K562 (cell line): ENCODE data around the gene SMIM35. TPM values are rescaled to one million over a fixed set of nuclear protein-coding genes. Genes with fewer than 3 reads are reported as not detected.

ENCODE experiments used
- ATAC-seq: fragments of 200-7000 bp; cut with Tn5 transposase; 3 replicates; pipeline ENCODE4 v1.9.1; 2020; ENCODE audit warnings: moderate library complexity
- BruUV-seq: library from RNA; stranded (reverse); fragments of 400-500 nt; replicated peaks from 2 replicates; lab custom pipeline; 2021; lab: Mats Ljungman, UMichigan
- CTCF ChIA-PET: fragments of 300-600 bp; formaldehyde crosslinking; extraction: SDS; loops from one replicate; lab custom pipeline; 2021; ENCODE audit warnings: low intra/inter-chr PET ratio; lab: Yijun Ruan, JAX
- POLR2A ChIA-PET: fragments of 300-600, 350-650 bp; sonication (Branson Sonifier 250); formaldehyde crosslinking; extraction: SDS; loops from one replicate; lab custom pipeline; 2021; ENCODE audit warnings: antibody characterized with exemption, inconsistent platforms; lab: Yijun Ruan, JAX
- DNase-seq, 4 experiments: peaks; one replicate each; pipeline versions ENCODE4 v3.0.0 to v3.0.0-alpha.2; 2011 to 2018; ENCODE audit warnings: low spot score in 3 of 4, mixed read lengths in 3 of 4; ENCODE audit errors: extremely low read depth in 1 of 4
- FAIRE-seq: peaks from 2 replicates; lab custom pipeline; 2011; peaks lifted over from hg19 to GRCh38; lab: Jason Lieb, UNC
- H2AFZ ChIP-seq: 2 replicates; pipeline ENCODE4 v1.6.0; 2011; ENCODE audit warnings: low read depth, low read length, control low read depth, inconsistent platforms
- H3K27ac ChIP-seq: fragments of 200-600 bp; 3 replicates; pipeline ENCODE4 v1.8.0; 2011; ENCODE audit warnings: low read depth, mild to moderate bottlenecking, control low read depth, inconsistent platforms, low read length, moderate library complexity, mixed read lengths; ENCODE audit errors: extremely low read depth
- H3K27me3 ChIP-seq, 2 experiments: fragments of 300-600 bp in 1 of 2; 2 replicates in 1 of 2; 3 replicates in 1 of 2; pipeline versions ENCODE4 v1.6.0 to v1.8.0; 2011; ENCODE audit warnings: inconsistent platforms in 2 of 2, low read length in 2 of 2, mild to moderate bottlenecking in 1 of 2, mixed read lengths in 1 of 2, moderate library complexity in 1 of 2; ENCODE audit not compliant: control insufficient read depth in 2 of 2, insufficient read depth in 2 of 2
- H3K36me3 ChIP-seq: fragments of 300-600 bp; 3 replicates; pipeline ENCODE4 v1.8.0; 2011; ENCODE audit warnings: mild to moderate bottlenecking, low read length, inconsistent platforms; ENCODE audit not compliant: control insufficient read depth, insufficient read depth
- H3K4me1 ChIP-seq, 2 experiments: fragments of 200-600 bp in 1 of 2; replicated peaks in 1 of 2; 2 replicates in 1 of 2; 3 replicates in 1 of 2; pipeline versions ENCODE4 v1.5.1 to v1.8.0; 2011; ENCODE audit warnings: inconsistent platforms in 2 of 2, low read length in 2 of 2, mild to moderate bottlenecking in 1 of 2, mixed read lengths in 1 of 2, moderate library complexity in 1 of 2; ENCODE audit not compliant: control insufficient read depth in 2 of 2, insufficient read depth in 2 of 2
- H3K4me2 ChIP-seq: 2 replicates; pipeline ENCODE4 v1.6.1; 2011; ENCODE audit warnings: low read length, control low read depth, inconsistent platforms, mixed read lengths; ENCODE audit not compliant: insufficient read depth
- H3K4me3 ChIP-seq: fragments of 200-600 bp; sonication (generic), shearing (Covaris generic); 2 replicates; pipeline ENCODE4 v1.5.1; 2016; ENCODE audit warnings: control low read depth, inconsistent platforms
- H3K79me2 ChIP-seq: fragments of 200-600 bp; 3 replicates; pipeline ENCODE4 v1.8.0; 2011; ENCODE audit warnings: low read length, inconsistent platforms; ENCODE audit not compliant: control insufficient read depth, insufficient read depth
- H3K9ac ChIP-seq, 2 experiments: 2 replicates each; pipeline versions ENCODE4 v1.6.0 to v1.6.1; 2011; ENCODE audit warnings: low read depth in 2 of 2, low read length in 2 of 2, control low read depth in 1 of 2, inconsistent platforms in 1 of 2, mild to moderate bottlenecking in 1 of 2, mixed read lengths in 1 of 2; ENCODE audit not compliant: insufficient read depth in 1 of 2
- H3K9me1 ChIP-seq: one replicate; pipeline ENCODE4 v1.6.0; 2011; ENCODE audit warnings: inconsistent platforms, mild to moderate bottlenecking, low read length, moderate library complexity; ENCODE audit not compliant: control insufficient read depth, insufficient read depth
- H3K9me3 ChIP-seq: replicated peaks from 2 replicates; pipeline ENCODE4 v1.5.1; 2011; ENCODE audit warnings: low read depth, low read length, inconsistent platforms; ENCODE audit not compliant: control insufficient read depth, insufficient read depth
- H4K20me1 ChIP-seq: replicated peaks from 2 replicates; pipeline ENCODE4 v1.6.1; 2011; ENCODE audit warnings: low read length, inconsistent platforms, mixed read lengths; ENCODE audit not compliant: control insufficient read depth, insufficient read depth
- ARID1B ChIP-seq: fragments of 450-650 bp; IDR thresholded peaks from 2 replicates; pipeline ENCODE4 v1.6.1; 2016; ENCODE audit warnings: antibody characterized with exemption, mild to moderate bottlenecking, inconsistent platforms
- ARID2 ChIP-seq: fragments of 450-650 bp; IDR thresholded peaks from 2 replicates; pipeline ENCODE4 v1.6.1; 2017; ENCODE audit warnings: antibody characterized with exemption, mild to moderate bottlenecking
- GATAD2A ChIP-seq: fragments of 450-650 bp; IDR thresholded peaks from 2 replicates; pipeline ENCODE4 v1.6.1; 2017
- HOXB6 ChIP-seq: fragments of 250-450 bp; sonication (Bioruptor Pico); IDR thresholded peaks from 2 replicates; pipeline ENCODE4 v1.5.1; 2022; ENCODE audit warnings: mild to moderate bottlenecking, borderline replicate concordance
- ILF3 ChIP-seq: fragments of 450-650 bp; IDR thresholded peaks from 2 replicates; pipeline ENCODE4 v1.6.1; 2018; ENCODE audit warnings: antibody characterized with exemption, mild to moderate bottlenecking, moderate library complexity, borderline replicate concordance
- LARP7 ChIP-seq: fragments of 450-650 bp; IDR thresholded peaks from 2 replicates; pipeline ENCODE4 v1.6.1; 2016
- MTA3 ChIP-seq: fragments of 450-650 bp; formaldehyde crosslinking; IDR thresholded peaks from 2 replicates; pipeline ENCODE4 v1.6.1; 2017; ENCODE audit warnings: mild to moderate bottlenecking, borderline replicate concordance
- NCOA6 ChIP-seq: fragments of 450-650 bp; IDR thresholded peaks from 2 replicates; pipeline ENCODE4 v1.6.1; 2017; ENCODE audit warnings: mild to moderate bottlenecking
- POLR2B ChIP-seq: fragments of 450-650 bp; IDR thresholded peaks from 2 replicates; pipeline ENCODE4 v1.6.1; 2018; ENCODE audit warnings: low read depth; ENCODE audit not compliant: partially characterized antibody
- REST ChIP-seq, 2 experiments: fragments of 450-650 bp; formaldehyde crosslinking in 1 of 2; IDR thresholded peaks; 2 replicates each; pipeline versions ENCODE4 v1.4.0 to v1.6.1; 2014 to 2020; ENCODE audit warnings: mild to moderate bottlenecking in 2 of 2, borderline replicate concordance in 1 of 2, low read depth in 1 of 2
- SIX5 ChIP-seq, 2 experiments: IDR thresholded peaks; 2 replicates each; pipeline ENCODE4 v1.6.1; 2011; ENCODE audit warnings: low read length in 2 of 2, borderline replicate concordance in 1 of 2, low read depth in 1 of 2, mild to moderate bottlenecking in 1 of 2, moderate library complexity in 1 of 2; ENCODE audit not compliant: insufficient read depth in 1 of 2
- TAL1 ChIP-seq: fragments of 450-650 bp; IDR thresholded peaks from 2 replicates; pipeline ENCODE4 v1.6.1; 2016; ENCODE audit warnings: mild to moderate bottlenecking
- TCF3 ChIP-seq: sonication (generic); formaldehyde crosslinking; IDR thresholded peaks from 2 replicates; pipeline ENCODE4 v1.4.0; 2020; ENCODE audit warnings: mild to moderate bottlenecking, missing genetic modification reagents
- ZNF280B ChIP-seq: fragments of 250-450 bp; sonication (Bioruptor Pico); IDR thresholded peaks from 2 replicates; pipeline ENCODE4 v1.5.1; 2021; ENCODE audit warnings: mild to moderate bottlenecking
- ZNF707 ChIP-seq: fragments of 250-450 bp; sonication (Bioruptor Pico); conservative IDR thresholded peaks from 2 replicates; pipeline ENCODE4 v1.8.0; 2022; ENCODE audit warnings: inconsistent platforms, mild to moderate bottlenecking, moderate library complexity
- WGBS: fragments of 100-300 bp; shearing (Covaris generic); methylation state at CpG from one replicate; pipeline ENCODE4 v1.1.6; 2016; ENCODE audit warnings: low coverage, mixed read lengths; ENCODE audit not compliant: insufficient coverage; ENCODE audit errors: missing lambda C conversion rate; 5-methylcytosine and 5-hydroxymethylcytosine counted together
- in situ Hi-C: fragments of 300-500 bp; cut with MboI; formaldehyde crosslinking; loops from 4 replicates; pipeline ENCODE4 v1.15.0; 2018; ENCODE audit warnings: inconsistent platforms, mixed read lengths
- intact Hi-C: fragments of 100-400 bp; cut with micrococcal nuclease; formaldehyde crosslinking; loops from 2 replicates; pipeline ENCODE4 v1.14.2; 2022
- polyA plus RNA-seq, 8 experiments: library from polyadenylated mRNA; depleted of rRNA in 4 of 8; stranded (reverse) in 5 of 8; unstranded in 3 of 8; fragments of >200 nt; fragmentation: Nextera tagmentation in 2 of 8; fragmentation: Illumina TruSeq in 1 of 8; extraction: Ambion mirVana in 2 of 8; extraction: Trizol in 1 of 8; gene quantifications; 2 replicates each; pipeline versions ENCODE4 v1.2.1 to v1.2.3, GENCODE V29; 2011 to 2014; ENCODE audit warnings: inconsistent platforms in 1 of 8, missing spikeins in 1 of 8
- total RNA-seq, 7 experiments: library from RNA; depleted of rRNA in 6 of 7; stranded (reverse); fragments of >200 nt in 6 of 7; fragmentation: Illumina TruSeq in 2 of 7; extraction: Trizol in 2 of 7; gene quantifications; 2 replicates each; pipeline versions ENCODE4 v1.2.1 to v1.2.3, GENCODE V29; 2011 to 2021; ENCODE audit warnings: low replicate concordance in 1 of 7

SMIM35 gene
- total and polyA plus RNA-seq, 9 of the 15 experiments (the other 6 are each of a cell fraction or from before 2014, with no cell fraction given) = 0.03 TPM; not detected in 7

- no peak overlapping the region for H3K27ac ChIP-seq
- DNase-seq = no peak
- H3K4me1 ChIP-seq = peaks cover 15 to 21% of the 10 kb centered on the region in 2 experiments
- BruUV-seq = no TSS peak
- no peak overlapping the region for H3K4me2 ChIP-seq
- no peak for ATAC-seq
- H3K9me1 ChIP-seq = no peaks in the 10 kb centered on the region
- no peak overlapping the region for H3K9ac ChIP-seq
- no peaks in the 10 kb centered on the region for H4K20me1 ChIP-seq
- ChIA-PET CTCF (interaction anchor here (3.6 kb wide), 1 partner anchor 232 kb away, joined by 35 read pairs; no protein-coding TSS in a partner anchor), POLR2A (no interaction called here)
- intact Hi-C loops (loop anchor here (5.0 kb wide), 3 partner anchors 64 to 144 kb away; partner anchors contain the start of genes IL10RA and TMPRSS13), in situ Hi-C loops (loop anchor here (10.0 kb wide), 1 partner anchor 626 kb away; no protein-coding TSS in a partner anchor)
- no peaks in the 10 kb centered on the region for H3K9me3 ChIP-seq
- H3K4me3 ChIP-seq = no peak overlapping the region
- H3K36me3 ChIP-seq = no peaks in the 10 kb centered on the region
- no peak for FAIRE-seq
- H2AFZ ChIP-seq = no peak overlapping the region
- peaks cover 1 to 8% of the 10 kb centered on the region in 2 experiments; a peak in 2 of 5 replicates for H3K27me3 ChIP-seq
- whole genome bisulfite sequencing = 28% methylated on average over 7 of the region's 7 CpGs
- H3K79me2 ChIP-seq = no peaks in the 10 kb centered on the region
- TF ChIP-seq HOXB6 (CRISPR knock-in tag) (no peak), TAL1 (no peak), ILF3 (no peak), NCOA6 (no peak), ARID1B (no peak), POLR2B (no peak), REST (IDR thresholded peaks at IDR 0.05; ENCODE audit: borderline replicate concordance) (no peak), REST (CRISPR knock-in tag; IDR thresholded peaks at IDR 0.05; ENCODE audit: low read depth) (no peak), ZNF280B (CRISPR knock-in tag) (no peak), MTA3 (no peak), LARP7 (no peak), ARID2 (no peak), GATAD2A (no peak), TCF3 (CRISPR knock-in tag) (no peak), ZNF707 (CRISPR knock-in tag) (no peak), SIX5 (IDR thresholded peaks at IDR 0.05; ENCODE audit: borderline replicate concordance in 1 of 2, insufficient read depth in 1 of 2, low read depth in 1 of 2, low read length in 2 of 2) (no peak)
Measured at GRCh38 chr11:118051136-118051610, 35.6 kb downstream of the SMIM35 start.
